A673 (cell line): Measurements from ENCODE around the gene SLC15A1.

Experiments
- EZH2 ChIP-seq: fragments of 200-600 bp; sonication (generic); IDR thresholded peaks from 2 replicates; pipeline ENCODE4 v1.6.1; 2017; ENCODE audit warnings: borderline replicate concordance, low read depth, mild to moderate bottlenecking, mixed read lengths, antibody characterized with exemption, low read length; ENCODE audit not compliant: poor library complexity, severe bottlenecking
- TF ChIP-seq, protein P1 (sequence below): fragments of 300-800, 200-600 bp; sonication (generic); conservative IDR thresholded peaks from 2 replicates; pipeline ENCODE4 v1.5.1; 2017; ENCODE audit warnings: low read depth, mild to moderate bottlenecking, antibody characterized with exemption, low read length, moderate library complexity, mixed read lengths

DNA sequence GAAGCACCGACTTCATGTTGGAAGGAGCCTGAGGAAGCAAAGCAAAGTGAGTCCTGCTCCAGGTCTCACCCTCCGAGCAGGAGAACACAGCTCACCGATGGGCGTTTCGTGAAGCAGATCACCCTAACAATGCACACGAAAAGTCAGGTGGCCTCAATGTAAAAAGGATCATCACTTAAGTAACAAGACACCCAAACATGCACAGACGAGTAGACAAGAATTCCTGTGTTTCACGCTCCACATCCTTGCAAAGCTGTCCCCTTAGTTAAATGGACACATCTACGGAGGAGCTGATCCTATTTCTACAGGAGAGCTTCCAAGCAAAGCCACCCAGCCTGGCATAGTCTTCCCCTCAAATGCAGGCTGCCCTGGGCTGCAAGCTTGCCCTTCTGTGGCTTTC lies 66.2 kb downstream of the SLC15A1 start:
- TF ChIP-seq, protein P1, sequence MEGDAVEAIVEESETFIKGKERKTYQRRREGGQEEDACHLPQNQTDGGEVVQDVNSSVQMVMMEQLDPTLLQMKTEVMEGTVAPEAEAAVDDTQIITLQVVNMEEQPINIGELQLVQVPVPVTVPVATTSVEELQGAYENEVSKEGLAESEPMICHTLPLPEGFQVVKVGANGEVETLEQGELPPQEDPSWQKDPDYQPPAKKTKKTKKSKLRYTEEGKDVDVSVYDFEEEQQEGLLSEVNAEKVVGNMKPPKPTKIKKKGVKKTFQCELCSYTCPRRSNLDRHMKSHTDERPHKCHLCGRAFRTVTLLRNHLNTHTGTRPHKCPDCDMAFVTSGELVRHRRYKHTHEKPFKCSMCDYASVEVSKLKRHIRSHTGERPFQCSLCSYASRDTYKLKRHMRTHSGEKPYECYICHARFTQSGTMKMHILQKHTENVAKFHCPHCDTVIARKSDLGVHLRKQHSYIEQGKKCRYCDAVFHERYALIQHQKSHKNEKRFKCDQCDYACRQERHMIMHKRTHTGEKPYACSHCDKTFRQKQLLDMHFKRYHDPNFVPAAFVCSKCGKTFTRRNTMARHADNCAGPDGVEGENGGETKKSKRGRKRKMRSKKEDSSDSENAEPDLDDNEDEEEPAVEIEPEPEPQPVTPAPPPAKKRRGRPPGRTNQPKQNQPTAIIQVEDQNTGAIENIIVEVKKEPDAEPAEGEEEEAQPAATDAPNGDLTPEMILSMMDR = no peak
- TF ChIP-seq EZH2 = no peak
